Neural cell (in vitro differentiated cells): Measurements from ENCODE around the gene NAPG. TPM values are rescaled to one million over a fixed set of nuclear protein-coding genes. Genes with fewer than 3 reads are reported as not detected.

Experiments
- H2AFZ ChIP-seq: fragments of 200-600, 300-800 bp; sonication (generic), shearing (Covaris generic); 2 replicates; pipeline ENCODE4 v1.6.0; 2014; ENCODE audit warnings: low read depth, mild to moderate bottlenecking, antibody characterized with exemption, low read length, moderate library complexity
- H3F3A ChIP-seq: fragments of 200-600 bp; shearing (Covaris generic); 2 replicates; pipeline ENCODE4 v1.6.1; 2016; ENCODE audit warnings: mild to moderate bottlenecking, moderate library complexity, mixed read lengths, antibody characterized with exemption, low read length; ENCODE audit not compliant: insufficient read depth, poor library complexity, severe bottlenecking
- H3K27ac ChIP-seq: fragments of 200-600, 300-800 bp; sonication (generic), shearing (Covaris generic); 2 replicates; pipeline ENCODE4 v1.5.1; 2014; ENCODE audit warnings: mild to moderate bottlenecking, low read length, moderate library complexity
- H3K27me3 ChIP-seq: fragments of 300-800, 200-600 bp; sonication (generic), shearing (Covaris generic); 2 replicates; pipeline ENCODE4 v1.6.0; 2014; ENCODE audit warnings: mild to moderate bottlenecking, low read depth, low read length, moderate library complexity; ENCODE audit not compliant: insufficient read depth
- H3K36me3 ChIP-seq: fragments of 300-800, 200-600 bp; sonication (generic), shearing (Covaris generic); 2 replicates; pipeline ENCODE4 v1.5.1; 2014; ENCODE audit warnings: mild to moderate bottlenecking, antibody characterized with exemption, low read length, moderate library complexity; ENCODE audit not compliant: insufficient read depth
- H3K4me2 ChIP-seq: fragments of 300-800, 200-600 bp; sonication (generic), shearing (Covaris generic); 2 replicates; pipeline ENCODE4 v1.6.0; 2014; ENCODE audit warnings: mild to moderate bottlenecking, low read length
- H3K4me3 ChIP-seq: fragments of 300-800, 200-600 bp; sonication (generic), shearing (Covaris generic); 2 replicates; pipeline ENCODE4 v1.5.1; 2014; ENCODE audit warnings: mild to moderate bottlenecking, low read length, moderate library complexity
- H3K79me2 ChIP-seq: fragments of 200-600 bp; shearing (Covaris generic); replicated peaks from 2 replicates; pipeline ENCODE4 v1.6.0; 2014; ENCODE audit warnings: mild to moderate bottlenecking, low read length, moderate library complexity; ENCODE audit not compliant: insufficient read depth
- H3K9ac ChIP-seq: fragments of 300-800, 200-600 bp; sonication (generic), shearing (Covaris generic); 2 replicates; pipeline ENCODE4 v1.6.1; 2016; ENCODE audit warnings: mild to moderate bottlenecking, low read length, mixed read lengths
- H3K9me2 ChIP-seq: fragments of 200-600 bp; shearing (Covaris generic); 2 replicates; pipeline ENCODE4 v1.6.1; 2016; ENCODE audit warnings: mild to moderate bottlenecking, low read length, mixed read lengths; ENCODE audit not compliant: insufficient read depth
- H3K9me3 ChIP-seq: fragments of 200-600, 300-800 bp; sonication (generic), shearing (Covaris generic); 2 replicates; pipeline ENCODE4 v1.6.1; 2016; ENCODE audit warnings: mild to moderate bottlenecking, mixed run types, low read length, moderate library complexity, mixed read lengths
- H4K20me1 ChIP-seq: fragments of 200-600 bp; shearing (Covaris generic); 2 replicates; pipeline ENCODE4 v1.6.1; 2016; ENCODE audit warnings: mild to moderate bottlenecking, mixed run types; ENCODE audit not compliant: insufficient read depth
- CTCF ChIP-seq: fragments of 450-650 bp; IDR thresholded peaks from 2 replicates; pipeline ENCODE4 v1.5.1; 2014; ENCODE audit warnings: antibody characterized with exemption, mild to moderate bottlenecking, moderate library complexity; ENCODE audit not compliant: poor library complexity, severe bottlenecking
- EP300 ChIP-seq: fragments of 450-650 bp; conservative IDR thresholded peaks from 2 replicates; pipeline ENCODE4 v1.6.1; 2014; ENCODE audit warnings: antibody characterized with exemption, mild to moderate bottlenecking, moderate library complexity; ENCODE audit not compliant: poor library complexity, severe bottlenecking
- EZH2 ChIP-seq: fragments of 200-600, 300-800 bp; shearing (Covaris generic), sonication (generic); IDR thresholded peaks from 2 replicates; pipeline ENCODE4 v1.6.1; 2014; ENCODE audit warnings: antibody characterized with exemption, low read length, borderline replicate concordance, mild to moderate bottlenecking; ENCODE audit not compliant: insufficient read depth, poor library complexity, severe bottlenecking
- MXI1 ChIP-seq: fragments of 450-650 bp; conservative IDR thresholded peaks from 2 replicates; pipeline ENCODE4 v1.6.1; 2014; ENCODE audit warnings: antibody characterized with exemption, mild to moderate bottlenecking; ENCODE audit not compliant: poor library complexity, severe bottlenecking
- POLR2AphosphoS5 ChIP-seq: IDR thresholded peaks from 2 replicates; pipeline ENCODE4 v1.6.1; 2012
- RAD21 ChIP-seq: fragments of 450-650 bp; conservative IDR thresholded peaks from 2 replicates; pipeline ENCODE4 v1.6.1; 2014; ENCODE audit warnings: antibody characterized with exemption, mild to moderate bottlenecking, moderate library complexity
- REST ChIP-seq: IDR thresholded peaks from 2 replicates; pipeline ENCODE4 v1.6.1; 2012; ENCODE audit warnings: borderline replicate concordance
- SMC3 ChIP-seq: fragments of 450-650 bp; conservative IDR thresholded peaks from 2 replicates; pipeline ENCODE4 v1.6.1; 2014; ENCODE audit warnings: antibody characterized with exemption, mild to moderate bottlenecking, moderate library complexity; ENCODE audit not compliant: poor library complexity
- TAF1 ChIP-seq: IDR thresholded peaks from 2 replicates; pipeline ENCODE4 v1.6.1; 2012; ENCODE audit warnings: low read depth
- polyA plus RNA-seq: library from polyadenylated mRNA; depleted of rRNA; stranded (reverse); fragments of >200 nt; gene quantifications from 2 replicates; pipeline ENCODE4 v1.2.3, GENCODE V29; 2014

Gene NAPG
- polyA plus RNA-seq, 1 donor from 2014 or later, result 93.9 TPM

DNA sequence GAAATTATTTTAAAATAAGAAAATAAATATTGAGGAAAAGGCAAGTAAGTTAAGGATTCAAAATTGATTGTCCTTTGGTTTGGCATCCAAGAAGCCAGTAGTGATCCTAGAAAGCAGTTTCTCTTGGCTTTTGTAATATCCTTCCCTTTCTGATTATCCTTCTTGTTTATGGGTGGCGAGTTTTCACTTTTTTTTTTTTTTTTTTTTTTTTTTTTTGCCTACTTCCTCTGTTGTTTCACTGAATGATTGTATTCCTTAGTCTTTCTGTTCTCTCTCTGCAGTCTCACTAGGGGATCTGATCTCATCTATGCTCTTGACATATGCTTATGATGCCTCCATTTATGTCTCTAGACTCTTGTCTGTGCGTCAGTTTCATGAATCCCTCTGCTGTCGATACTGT lies 4.2 kb downstream of the NAPG start:
- TF ChIP-seq POLR2AphosphoS5, result peak; percentile 17
- no peak for TF ChIP-seq MXI1
- peak; percentile 38 for TF ChIP-seq SMC3
- H3K36me3 ChIP-seq, result no peaks in the 10 kb centered on the region

GRCh38 chr18:10530852-10531251 lies 5.0 kb downstream of the NAPG start:
- H3K9me2 ChIP-seq, result no peaks in the 10 kb centered on the region
- no peak overlapping the region for H2AFZ ChIP-seq
- peak overlapping the region; percentile 44 for H3K4me3 ChIP-seq
- no peak overlapping the region for H3K4me2 ChIP-seq
- H3F3A ChIP-seq, result peaks cover 3% of the 10 kb centered on the region
- no peaks in the 10 kb centered on the region for H3K36me3 ChIP-seq
- peaks cover 38% of the 10 kb centered on the region for H3K79me2 ChIP-seq
- H3K27me3 ChIP-seq, result no peaks in the 10 kb centered on the region
- no peaks in the 10 kb centered on the region for H4K20me1 ChIP-seq
- TF ChIP-seq MXI1 (no peak), POLR2AphosphoS5 (no peak), REST (no peak), EP300 (no peak), SMC3 (no peak), CTCF (no peak), TAF1 (no peak), RAD21 (no peak), EZH2 (no peak)
- no peaks in the 10 kb centered on the region for H3K9me3 ChIP-seq
- H3K27ac ChIP-seq, result peak overlapping the region; percentile 55
- no peak overlapping the region for H3K9ac ChIP-seq

More for the DNA sequence above, 4.2 kb downstream of the NAPG start:
- Histone ChIP-seq H4K20me1 (no peaks in the 10 kb centered on the region), H3K4me3 (peak overlapping the region; percentile 44), H2AFZ (no peak overlapping the region), H3K9me3 (no peaks in the 10 kb centered on the region), H3K9ac (no peak overlapping the region), H3F3A (peaks cover 3% of the 10 kb centered on the region), H3K27ac (peak overlapping the region; percentile 55), H3K9me2 (no peaks in the 10 kb centered on the region), H3K4me2 (peak overlapping the region; percentile 28), H3K27me3 (no peaks in the 10 kb centered on the region), H3K79me2 (peaks cover 38% of the 10 kb centered on the region)

- Histone ChIP-seq H3F3A (peaks cover 3% of the 10 kb centered on the region), H4K20me1 (no peaks in the 10 kb centered on the region), H3K79me2 (peaks cover 21% of the 10 kb centered on the region), H3K9ac (no peak overlapping the region), H3K4me2 (no peak overlapping the region), H3K9me2 (no peaks in the 10 kb centered on the region), H3K27me3 (no peaks in the 10 kb centered on the region), H3K4me3 (no peak overlapping the region), H3K9me3 (no peaks in the 10 kb centered on the region), H3K36me3 (no peaks in the 10 kb centered on the region), H2AFZ (no peak overlapping the region), H3K27ac (no peak overlapping the region)
- no peak for TF ChIP-seq RAD21
- TF ChIP-seq SMC3, result no peak
- no peak for TF ChIP-seq REST
- TF ChIP-seq EZH2, result no peak
- no peak for TF ChIP-seq EP300
- TF ChIP-seq MXI1, result no peak
- no peak for TF ChIP-seq TAF1
- TF ChIP-seq CTCF, result no peak
Measured at GRCh38 chr18:10533111-10533510, 7.3 kb downstream of the NAPG start.
